ENCODE results near the gene ATOH8.

DNA sequence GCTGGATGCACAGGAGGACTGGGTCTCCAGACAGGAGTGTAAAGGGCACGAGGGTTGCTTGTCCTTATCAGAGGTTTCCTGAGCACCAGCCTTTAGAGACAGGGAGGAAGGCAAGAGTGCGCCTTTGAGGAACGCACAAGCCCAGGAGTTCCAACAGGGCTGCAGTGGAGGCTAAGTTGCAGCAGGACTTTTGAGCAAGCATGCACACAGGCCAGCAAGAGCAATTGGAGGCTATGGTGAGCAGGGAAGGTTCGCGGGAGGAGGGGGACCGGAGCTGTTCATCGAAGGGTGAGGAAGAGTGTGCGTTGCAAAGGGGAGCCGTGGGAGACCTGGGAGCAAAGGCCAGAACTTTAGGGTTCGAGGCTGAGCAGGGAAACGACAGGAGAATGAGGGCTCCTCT is 2.2 kb upstream of the ATOH8 start:
- TF ChIP-seq, protein P1, sequence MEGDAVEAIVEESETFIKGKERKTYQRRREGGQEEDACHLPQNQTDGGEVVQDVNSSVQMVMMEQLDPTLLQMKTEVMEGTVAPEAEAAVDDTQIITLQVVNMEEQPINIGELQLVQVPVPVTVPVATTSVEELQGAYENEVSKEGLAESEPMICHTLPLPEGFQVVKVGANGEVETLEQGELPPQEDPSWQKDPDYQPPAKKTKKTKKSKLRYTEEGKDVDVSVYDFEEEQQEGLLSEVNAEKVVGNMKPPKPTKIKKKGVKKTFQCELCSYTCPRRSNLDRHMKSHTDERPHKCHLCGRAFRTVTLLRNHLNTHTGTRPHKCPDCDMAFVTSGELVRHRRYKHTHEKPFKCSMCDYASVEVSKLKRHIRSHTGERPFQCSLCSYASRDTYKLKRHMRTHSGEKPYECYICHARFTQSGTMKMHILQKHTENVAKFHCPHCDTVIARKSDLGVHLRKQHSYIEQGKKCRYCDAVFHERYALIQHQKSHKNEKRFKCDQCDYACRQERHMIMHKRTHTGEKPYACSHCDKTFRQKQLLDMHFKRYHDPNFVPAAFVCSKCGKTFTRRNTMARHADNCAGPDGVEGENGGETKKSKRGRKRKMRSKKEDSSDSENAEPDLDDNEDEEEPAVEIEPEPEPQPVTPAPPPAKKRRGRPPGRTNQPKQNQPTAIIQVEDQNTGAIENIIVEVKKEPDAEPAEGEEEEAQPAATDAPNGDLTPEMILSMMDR (IDR thresholded peaks at IDR 0.05), result no peak
- TF ChIP-seq POLR2A (IDR thresholded peaks at IDR 0.05), result no peak

Measured in heart left ventricle (tissue), 13 donors.